Parathyroid adenoma (tissue), 2 donors: ENCODE data around the gene SERPINF2.

Experiments used
- H2AFZ ChIP-seq: fragments of 300-600 bp; sonication (generic); one replicate; pipeline ENCODE4 v1.7.0; 2017; ENCODE audit warnings: antibody characterized with exemption, mild to moderate bottlenecking
- H3K27ac ChIP-seq: fragments of 300-600 bp; sonication (generic); one replicate; pipeline ENCODE4 v1.7.0; 2017
- H3K27me3 ChIP-seq: fragments of 300-600 bp; sonication (generic); one replicate; pipeline ENCODE4 v1.7.0; 2017; ENCODE audit warnings: low read length; ENCODE audit not compliant: control insufficient read depth, insufficient read depth
- H3K36me3 ChIP-seq: fragments of 300-600 bp; sonication (generic); one replicate; pipeline ENCODE4 v1.7.0; 2017; ENCODE audit warnings: low read length; ENCODE audit not compliant: control insufficient read depth, insufficient read depth
- H3K4me1 ChIP-seq: fragments of 300-600 bp; sonication (generic); one replicate; pipeline ENCODE4 v1.7.0; 2017; ENCODE audit warnings: control low read depth
- H3K4me2 ChIP-seq: fragments of 300-600 bp; sonication (generic); one replicate; pipeline ENCODE4 v1.7.0; 2017; ENCODE audit warnings: low read length
- H3K4me3 ChIP-seq: fragments of 300-600 bp; sonication (generic); one replicate; pipeline ENCODE4 v1.7.0; 2017; ENCODE audit warnings: low read depth, low read length
- H3K79me2 ChIP-seq: fragments of 300-600 bp; sonication (generic); one replicate; pipeline ENCODE4 v1.7.0; 2017; ENCODE audit warnings: control low read depth
- H3K9ac ChIP-seq: fragments of 300-600 bp; sonication (generic); one replicate; pipeline ENCODE4 v1.7.0; 2017; ENCODE audit warnings: mild to moderate bottlenecking
- H3K9me3 ChIP-seq: fragments of 300-600 bp; sonication (generic); one replicate; pipeline ENCODE4 v1.7.0; 2017; ENCODE audit warnings: low read length; ENCODE audit not compliant: control insufficient read depth
- CTCF ChIP-seq: fragments of 300-600 bp; sonication (generic); IDR thresholded peaks from one replicate; pipeline ENCODE4 v1.7.0; 2017; ENCODE audit warnings: antibody characterized with exemption, mild to moderate bottlenecking
- donor health status: primary hyperparathyroidism.

Gene SERPINF2

GRCh38 chr17:1787301-1787902 lies 44.7 kb downstream of the SERPINF2 start:
- TF ChIP-seq CTCF = no peak
- Histone ChIP-seq H3K36me3 (no peaks in the 10 kb centered on the region), H3K4me2 (no peak overlapping the region), H3K9me3 (no peaks in the 10 kb centered on the region), H2AFZ (no peak overlapping the region), H3K9ac (no peak overlapping the region), H3K4me1 (no peaks in the 10 kb centered on the region), H3K79me2 (no peaks in the 10 kb centered on the region), H3K27me3 (no peaks in the 10 kb centered on the region), H3K27ac (peak overlapping the region; percentile 57), H3K4me3 (no peak overlapping the region)

GRCh38 chr17:1789936-1790335 lies 47.3 kb downstream of the SERPINF2 start:
- no peak for TF ChIP-seq CTCF
- H3K9ac ChIP-seq = no peak overlapping the region
- H3K36me3 ChIP-seq = no peaks in the 10 kb centered on the region
- H3K4me3 ChIP-seq = no peak overlapping the region
- no peaks in the 10 kb centered on the region for H3K27me3 ChIP-seq
- H3K9me3 ChIP-seq = no peaks in the 10 kb centered on the region
- H3K79me2 ChIP-seq = no peaks in the 10 kb centered on the region
- H3K4me1 ChIP-seq = no peaks in the 10 kb centered on the region
- no peak overlapping the region for H3K27ac ChIP-seq
- no peak overlapping the region for H3K4me2 ChIP-seq
- no peak overlapping the region for H2AFZ ChIP-seq

- H3K79me2 ChIP-seq = no peaks in the 10 kb centered on the region
- no peak overlapping the region for H3K27ac ChIP-seq
- H3K9ac ChIP-seq = no peak overlapping the region
- no peaks in the 10 kb centered on the region for H3K27me3 ChIP-seq
- no peaks in the 10 kb centered on the region for H3K4me1 ChIP-seq
- H3K36me3 ChIP-seq = no peaks in the 10 kb centered on the region
- H3K4me2 ChIP-seq = no peak overlapping the region
- TF ChIP-seq CTCF = no peak
- no peak overlapping the region for H2AFZ ChIP-seq
- no peak overlapping the region for H3K4me3 ChIP-seq
- H3K9me3 ChIP-seq = no peaks in the 10 kb centered on the region
Observed at GRCh38 chr17:1792495-1793446, 50.1 kb downstream of the SERPINF2 start.

DNA sequence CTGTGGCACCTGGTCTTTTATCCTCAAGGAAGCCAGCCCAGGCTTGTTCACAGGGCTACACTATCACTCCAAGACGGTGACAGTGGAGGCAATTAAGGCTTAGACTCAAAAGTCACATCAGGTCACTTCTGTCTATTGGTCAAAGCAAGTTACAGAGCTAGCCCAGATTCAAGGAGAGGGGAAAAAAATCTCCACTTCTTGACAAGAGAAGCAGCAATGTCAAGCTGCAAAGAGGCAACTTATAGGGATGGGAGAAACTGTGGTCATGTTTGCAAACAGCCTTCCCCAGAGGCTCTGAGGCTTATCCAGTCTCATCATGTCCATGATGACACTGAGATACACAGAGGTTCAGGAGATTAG lies 50.8 kb downstream of the SERPINF2 start:
- TF ChIP-seq CTCF = no peak
- H3K36me3 ChIP-seq = no peaks in the 10 kb centered on the region
- H3K27ac ChIP-seq = no peak overlapping the region
- no peak overlapping the region for H3K9ac ChIP-seq
- no peak overlapping the region for H3K4me3 ChIP-seq
- no peak overlapping the region for H3K4me2 ChIP-seq
- no peaks in the 10 kb centered on the region for H3K79me2 ChIP-seq
- no peaks in the 10 kb centered on the region for H3K9me3 ChIP-seq
- no peaks in the 10 kb centered on the region for H3K4me1 ChIP-seq
- H3K27me3 ChIP-seq = no peaks in the 10 kb centered on the region
- no peak overlapping the region for H2AFZ ChIP-seq
